Vagina (tissue), 2 donors: ENCODE data around the gene POFUT1.
A peak's percentile ranks its signal among the peaks of the same experiment; 100 is the strongest.

Experiments
- POLR2A ChIP-seq, 2 donors: fragments of 450-650 bp; IDR thresholded peaks; one replicate each; pipeline ENCODE4 v1.6.1; 2017; ENCODE audit warnings: antibody characterized with exemption in 2 of 2, mild to moderate bottlenecking in 2 of 2, moderate library complexity in 2 of 2
- POLR2AphosphoS5 ChIP-seq, 2 donors: sonication (generic); formaldehyde crosslinking; IDR thresholded peaks; one replicate each; pipeline ENCODE4 v1.9.0; 2017; ENCODE audit warnings: antibody characterized with exemption in 2 of 2, mild to moderate bottlenecking in 2 of 2, low read depth in 1 of 2; ENCODE audit not compliant: insufficient read depth in 1 of 2
- TF ChIP-seq, protein P1 (sequence below), 3 experiments: fragments of 450-650 bp in 2 of 3; fragments of 200-600 bp in 1 of 3; sonication (generic) in 1 of 3; IDR thresholded peaks; one replicate each; pipeline ENCODE4 v1.5.1; 2017 to 2019; ENCODE audit warnings: antibody characterized with exemption in 3 of 3, mild to moderate bottlenecking in 2 of 3, moderate library complexity in 2 of 3

DNA sequence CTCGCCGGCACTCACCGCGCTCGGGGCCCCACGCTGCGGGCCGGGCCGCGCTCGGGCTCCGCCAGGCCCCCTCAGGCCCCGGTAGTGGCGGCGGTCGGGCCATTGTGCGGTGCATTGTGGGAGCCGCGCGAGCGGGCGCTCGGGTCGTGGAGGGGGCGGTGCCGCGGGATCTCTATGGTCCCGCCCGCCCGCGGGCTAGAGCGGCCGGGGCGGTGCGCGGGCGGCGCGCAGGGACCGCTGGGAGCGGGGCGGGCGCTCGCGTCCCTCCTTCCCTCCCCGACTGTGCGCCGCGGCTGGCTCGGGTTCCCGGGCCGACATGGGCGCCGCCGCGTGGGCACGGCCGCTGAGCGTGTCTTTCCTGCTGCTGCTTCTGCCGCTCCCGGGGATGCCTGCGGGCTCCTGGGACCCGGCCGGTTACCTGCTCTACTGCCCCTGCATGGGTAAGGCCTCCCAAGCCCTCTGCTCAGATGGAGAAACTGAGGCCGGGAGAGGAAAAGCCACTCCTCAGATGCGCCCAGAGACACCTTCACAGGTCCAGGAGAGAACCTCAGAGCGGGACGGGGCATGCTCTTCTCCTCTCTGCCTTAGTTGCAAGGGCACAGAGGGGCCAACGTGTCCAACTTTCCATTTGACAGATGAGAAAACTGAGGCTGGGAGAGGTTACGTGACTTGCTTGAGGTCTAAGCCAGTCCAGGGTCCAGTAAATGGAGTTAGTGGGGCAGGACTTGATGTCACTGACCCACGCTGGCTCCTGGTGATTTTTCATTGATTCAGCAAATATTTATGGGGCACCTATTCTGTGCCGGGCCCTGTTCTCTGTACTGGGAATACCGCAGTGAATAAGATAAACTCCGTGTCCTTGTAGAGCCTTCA lies at the start of gene POFUT1, which contains the start of gene PLAGL2:
- TF ChIP-seq, protein P1, sequence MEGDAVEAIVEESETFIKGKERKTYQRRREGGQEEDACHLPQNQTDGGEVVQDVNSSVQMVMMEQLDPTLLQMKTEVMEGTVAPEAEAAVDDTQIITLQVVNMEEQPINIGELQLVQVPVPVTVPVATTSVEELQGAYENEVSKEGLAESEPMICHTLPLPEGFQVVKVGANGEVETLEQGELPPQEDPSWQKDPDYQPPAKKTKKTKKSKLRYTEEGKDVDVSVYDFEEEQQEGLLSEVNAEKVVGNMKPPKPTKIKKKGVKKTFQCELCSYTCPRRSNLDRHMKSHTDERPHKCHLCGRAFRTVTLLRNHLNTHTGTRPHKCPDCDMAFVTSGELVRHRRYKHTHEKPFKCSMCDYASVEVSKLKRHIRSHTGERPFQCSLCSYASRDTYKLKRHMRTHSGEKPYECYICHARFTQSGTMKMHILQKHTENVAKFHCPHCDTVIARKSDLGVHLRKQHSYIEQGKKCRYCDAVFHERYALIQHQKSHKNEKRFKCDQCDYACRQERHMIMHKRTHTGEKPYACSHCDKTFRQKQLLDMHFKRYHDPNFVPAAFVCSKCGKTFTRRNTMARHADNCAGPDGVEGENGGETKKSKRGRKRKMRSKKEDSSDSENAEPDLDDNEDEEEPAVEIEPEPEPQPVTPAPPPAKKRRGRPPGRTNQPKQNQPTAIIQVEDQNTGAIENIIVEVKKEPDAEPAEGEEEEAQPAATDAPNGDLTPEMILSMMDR (IDR thresholded peaks at IDR 0.05) = no peak
- TF ChIP-seq POLR2A (IDR thresholded peaks at IDR 0.05) (peak in 1 of 2 donors; percentile 48), POLR2AphosphoS5 (IDR thresholded peaks at IDR 0.05; ENCODE audit: insufficient read depth in 1 of 2, low read depth in 1 of 2) (peak in 1 of 2 donors; percentile 60)
